ENCODE measurements around the gene TMEM256. TPM values are rescaled to one million over a fixed set of nuclear protein-coding genes. Genes with fewer than 3 reads are reported as not detected.

TMEM256 gene
- polyA plus RNA-seq, 2 of the 4 experiments (the other 2 are of a cell fraction), result 127 to 164 TPM

- H3K9me3 ChIP-seq, result no peaks in the 10 kb centered on the region
- ATAC-seq (no peak), DNase-seq (ENCODE audit: low read depth in 1 of 2, low spot score in 1 of 2) (no peak), FAIRE-seq (no peak)
- no peak overlapping the region for H3K27ac ChIP-seq
- TF ChIP-seq JUN (IDR thresholded peaks at IDR 0.05), result no peak
- TF ChIP-seq CBX2 (IDR thresholded peaks at IDR 0.05; ENCODE audit: borderline replicate concordance, low read depth), result no peak
- TF ChIP-seq HDAC2 (IDR thresholded peaks at IDR 0.05), result no peak
- TF ChIP-seq ZFP36 (IDR thresholded peaks at IDR 0.05; ENCODE audit: borderline replicate concordance, partially characterized antibody), result no peak
- H3K4me2 ChIP-seq, result no peak overlapping the region
- POLR2A ChIA-PET, result no interaction called here
- CTCF ChIA-PET, result interaction anchor here (0.9 to 5.7 kb wide), 7 partner anchors 9 to 68 kb away, joined by 3 to 50 read pairs (median 3); partner anchors contain the start of gene TMEM102
- no peaks in the 10 kb centered on the region for H3K4me1 ChIP-seq
- WGBS (ENCODE audit: missing lambda C conversion rate), result 81% methylated on average over 4 of the region's 4 CpGs
- H3K4me3 ChIP-seq, result no peak overlapping the region
Measured at GRCh38 chr17:7423679-7424078, 19.8 kb upstream of the TMEM256 start.

DNA sequence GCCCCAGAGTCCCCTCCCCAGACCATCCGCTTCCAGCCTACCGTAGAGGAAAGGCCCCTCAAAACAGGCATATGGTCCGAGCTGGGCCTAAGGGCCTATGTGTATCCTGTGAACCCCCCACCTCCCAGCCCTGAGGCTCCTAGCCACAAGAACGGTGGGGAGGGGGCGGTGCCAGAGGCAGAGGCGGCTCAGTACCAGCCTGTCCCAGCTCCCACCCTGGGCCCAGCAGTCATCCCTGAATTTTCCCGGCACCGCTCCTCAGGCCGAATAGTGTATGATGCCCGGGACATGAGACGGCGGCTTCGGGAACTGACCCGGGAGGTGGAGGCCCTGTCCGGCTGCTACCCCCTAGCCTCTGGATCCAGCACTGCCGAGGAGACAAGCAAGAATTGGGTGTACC, 17.3 kb upstream of the TMEM256 start:
- WGBS (ENCODE audit: missing lambda C conversion rate), result 94% methylated on average over 14 of the region's 16 CpGs
- FAIRE-seq, result no peak
- Histone ChIP-seq H3K4me3 (no peak overlapping the region), H3K4me1 (no peaks in the 10 kb centered on the region), H3K4me2 (no peak overlapping the region), H3K9me3 (no peaks in the 10 kb centered on the region), H3K27ac (no peak overlapping the region)
- DNase-seq (ENCODE audit: low read depth in 1 of 2, low spot score in 1 of 2), result no peak
- ChIA-PET CTCF (interaction anchor here (0.7 to 3.3 kb wide), 8 partner anchors 10 to 141 kb away, joined by 3 to 18 read pairs (median 7); partner anchors contain the start of gene SENP3), POLR2A (interaction anchor here (1.4 kb wide), 1 partner anchor 9 kb away, joined by 3 read pairs; no protein-coding TSS in a partner anchor)
- ATAC-seq, result no peak; a peak in 1 of 6 replicates
- no peak for TF ChIP-seq MYC (IDR thresholded peaks at IDR 0.05; ENCODE audit: borderline replicate concordance, low read length)
- no peak for TF ChIP-seq ELK1 (IDR thresholded peaks at IDR 0.05; ENCODE audit: low read depth, low read length)
- TF ChIP-seq CHD4 (IDR thresholded peaks at IDR 0.05; ENCODE audit: borderline replicate concordance), result no peak
- TF ChIP-seq CBX2 (IDR thresholded peaks at IDR 0.05; ENCODE audit: borderline replicate concordance, low read depth), result no peak
- TF ChIP-seq, protein P1, sequence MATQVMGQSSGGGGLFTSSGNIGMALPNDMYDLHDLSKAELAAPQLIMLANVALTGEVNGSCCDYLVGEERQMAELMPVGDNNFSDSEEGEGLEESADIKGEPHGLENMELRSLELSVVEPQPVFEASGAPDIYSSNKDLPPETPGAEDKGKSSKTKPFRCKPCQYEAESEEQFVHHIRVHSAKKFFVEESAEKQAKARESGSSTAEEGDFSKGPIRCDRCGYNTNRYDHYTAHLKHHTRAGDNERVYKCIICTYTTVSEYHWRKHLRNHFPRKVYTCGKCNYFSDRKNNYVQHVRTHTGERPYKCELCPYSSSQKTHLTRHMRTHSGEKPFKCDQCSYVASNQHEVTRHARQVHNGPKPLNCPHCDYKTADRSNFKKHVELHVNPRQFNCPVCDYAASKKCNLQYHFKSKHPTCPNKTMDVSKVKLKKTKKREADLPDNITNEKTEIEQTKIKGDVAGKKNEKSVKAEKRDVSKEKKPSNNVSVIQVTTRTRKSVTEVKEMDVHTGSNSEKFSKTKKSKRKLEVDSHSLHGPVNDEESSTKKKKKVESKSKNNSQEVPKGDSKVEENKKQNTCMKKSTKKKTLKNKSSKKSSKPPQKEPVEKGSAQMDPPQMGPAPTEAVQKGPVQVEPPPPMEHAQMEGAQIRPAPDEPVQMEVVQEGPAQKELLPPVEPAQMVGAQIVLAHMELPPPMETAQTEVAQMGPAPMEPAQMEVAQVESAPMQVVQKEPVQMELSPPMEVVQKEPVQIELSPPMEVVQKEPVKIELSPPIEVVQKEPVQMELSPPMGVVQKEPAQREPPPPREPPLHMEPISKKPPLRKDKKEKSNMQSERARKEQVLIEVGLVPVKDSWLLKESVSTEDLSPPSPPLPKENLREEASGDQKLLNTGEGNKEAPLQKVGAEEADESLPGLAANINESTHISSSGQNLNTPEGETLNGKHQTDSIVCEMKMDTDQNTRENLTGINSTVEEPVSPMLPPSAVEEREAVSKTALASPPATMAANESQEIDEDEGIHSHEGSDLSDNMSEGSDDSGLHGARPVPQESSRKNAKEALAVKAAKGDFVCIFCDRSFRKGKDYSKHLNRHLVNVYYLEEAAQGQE (IDR thresholded peaks at IDR 0.05), result no peak
- TF ChIP-seq ZSCAN20 (CRISPR knock-in tag; IDR thresholded peaks at IDR 0.05), result no peak
- no peak for TF ChIP-seq RAD21 (conservative IDR thresholded peaks at IDR 0.05 in 1 of 2, IDR thresholded peaks at IDR 0.05 in 1 of 2)
- no peak for TF ChIP-seq JUNB (IDR thresholded peaks at IDR 0.05)
- TF ChIP-seq RCOR1 (IDR thresholded peaks at IDR 0.05; ENCODE audit: low read depth, low read length), result no peak
- TF ChIP-seq NR3C1 (IDR thresholded peaks at IDR 0.05), result no peak
- TF ChIP-seq SREBF2 (IDR thresholded peaks at IDR 0.05), result no peak
- TF ChIP-seq BCL3 (IDR thresholded peaks at IDR 0.05), result no peak
- TF ChIP-seq FOSL2 (IDR thresholded peaks at IDR 0.05), result no peak
- no peak for TF ChIP-seq FOSL2 (CRISPR knock-in tag; IDR thresholded peaks at IDR 0.05)
